HUES64 (cell line): ENCODE data around the gene LRP1.
A peak's percentile ranks its signal among the peaks of the same experiment; 100 is the strongest.

Experiments used
- H3K27ac ChIP-seq: 2 replicates; pipeline ENCODE4 v1.7.0; 2013; ENCODE audit warnings: low read depth, low read length, inconsistent platforms
- H3K27me3 ChIP-seq: 2 replicates; pipeline ENCODE4 v1.6.1; 2013; ENCODE audit warnings: mild to moderate bottlenecking, low read length; ENCODE audit not compliant: insufficient read depth
- H3K36me3 ChIP-seq: 2 replicates; pipeline ENCODE4 v1.6.1; 2013; ENCODE audit warnings: mild to moderate bottlenecking, low read length; ENCODE audit not compliant: insufficient read depth
- H3K4me1 ChIP-seq: 2 replicates; pipeline ENCODE4 v1.6.1; 2013; ENCODE audit warnings: mild to moderate bottlenecking, low read length, moderate library complexity; ENCODE audit not compliant: insufficient read depth
- H3K4me3 ChIP-seq: 2 replicates; pipeline ENCODE4 v1.5.1; 2013; ENCODE audit warnings: mild to moderate bottlenecking, low read length, moderate library complexity
- H3K9ac ChIP-seq: 2 replicates; pipeline ENCODE4 v1.6.1; 2013; ENCODE audit warnings: mild to moderate bottlenecking, low read depth, low read length
- H3K9me3 ChIP-seq: 2 replicates; pipeline ENCODE4 v1.6.1; 2013; ENCODE audit warnings: low read depth, low read length; ENCODE audit not compliant: insufficient read depth
- WGBS: fragments of 150-250, 120-280 bp; methylation state at CpG from one replicate; pipeline ENCODE4 v1.1.7; 2013; ENCODE audit warnings: missing lambda C conversion rate; 5-methylcytosine and 5-hydroxymethylcytosine counted together

LRP1 gene

GRCh38 chr12:57096099-57096572 is 32.1 kb upstream of the LRP1 start:
- 97% methylated on average over 6 of the region's 6 CpGs for WGBS
- Histone ChIP-seq H3K4me1 (peaks cover 14% of the 10 kb centered on the region), H3K36me3 (peaks cover 62% of the 10 kb centered on the region), H3K9me3 (no peaks in the 10 kb centered on the region), H3K9ac (no peak overlapping the region), H3K27ac (peak overlapping the region; percentile 10; the same call in 1 of the 2 replicates), H3K27me3 (no peaks in the 10 kb centered on the region), H3K4me3 (no peak overlapping the region)

GRCh38 chr12:57096748-57097553 is 31.3 kb upstream of the LRP1 start:
- Histone ChIP-seq H3K27me3 (no peaks in the 10 kb centered on the region), H3K36me3 (peaks cover 56% of the 10 kb centered on the region), H3K9ac (no peak overlapping the region), H3K9me3 (no peaks in the 10 kb centered on the region), H3K4me3 (no peak overlapping the region), H3K27ac (peak overlapping the region; percentile 10; the same call in 1 of the 2 replicates), H3K4me1 (peaks cover 14% of the 10 kb centered on the region)
- WGBS: 90% methylated on average over 8 of the region's 8 CpGs

GRCh38 chr12:57097554-57097835 is 30.8 kb upstream of the LRP1 start:
- Histone ChIP-seq H3K4me1 (peaks cover 14% of the 10 kb centered on the region), H3K4me3 (no peak overlapping the region), H3K9ac (no peak overlapping the region), H3K27ac (no peak overlapping the region), H3K36me3 (peaks cover 53% of the 10 kb centered on the region), H3K9me3 (no peaks in the 10 kb centered on the region), H3K27me3 (no peaks in the 10 kb centered on the region)
- WGBS: 93% methylated on average over 8 of the region's 8 CpGs

- H3K27me3 ChIP-seq: no peaks in the 10 kb centered on the region
- H3K4me1 ChIP-seq: peaks cover 12% of the 10 kb centered on the region
- no peaks in the 10 kb centered on the region for H3K9me3 ChIP-seq
- no peak overlapping the region for H3K4me3 ChIP-seq
- 71% methylated on average over 1 of the region's 1 CpG for WGBS
- no peak overlapping the region for H3K27ac ChIP-seq
- no peak overlapping the region for H3K9ac ChIP-seq
- H3K36me3 ChIP-seq: peaks cover 46% of the 10 kb centered on the region
Measured at GRCh38 chr12:57098546-57098945, 29.7 kb upstream of the LRP1 start.

- peaks cover 8% of the 10 kb centered on the region for H3K4me1 ChIP-seq
- WGBS: 93% methylated on average over 10 of the region's 11 CpGs
- no peak overlapping the region for H3K4me3 ChIP-seq
- no peaks in the 10 kb centered on the region for H3K27me3 ChIP-seq
- H3K27ac ChIP-seq: no peak overlapping the region
- H3K9ac ChIP-seq: no peak overlapping the region
- no peaks in the 10 kb centered on the region for H3K9me3 ChIP-seq
- H3K36me3 ChIP-seq: peaks cover 49% of the 10 kb centered on the region
Measured at GRCh38 chr12:57099047-57099714, 29.1 kb upstream of the LRP1 start.

GRCh38 chr12:57099766-57100165 is 28.5 kb upstream of the LRP1 start:
- no peak overlapping the region for H3K9ac ChIP-seq
- no peaks in the 10 kb centered on the region for H3K27me3 ChIP-seq
- peaks cover 48% of the 10 kb centered on the region for H3K36me3 ChIP-seq
- peaks cover 3% of the 10 kb centered on the region for H3K4me1 ChIP-seq
- 90% methylated on average over 12 of the region's 12 CpGs for WGBS
- H3K4me3 ChIP-seq: no peak overlapping the region
- no peak overlapping the region for H3K27ac ChIP-seq
- no peaks in the 10 kb centered on the region for H3K9me3 ChIP-seq

GRCh38 chr12:57101892-57102695 is 26.2 kb upstream of the LRP1 start:
- Histone ChIP-seq H3K27me3 (no peaks in the 10 kb centered on the region), H3K27ac (no peak overlapping the region), H3K36me3 (peaks cover 51% of the 10 kb centered on the region), H3K4me1 (no peaks in the 10 kb centered on the region), H3K9me3 (no peaks in the 10 kb centered on the region), H3K9ac (no peak overlapping the region), H3K4me3 (no peak overlapping the region)
- WGBS: 90% methylated on average over 11 of the region's 15 CpGs

GRCh38 chr12:57103856-57104255 is 24.4 kb upstream of the LRP1 start:
- 96% methylated on average over 7 of the region's 7 CpGs for WGBS
- H3K36me3 ChIP-seq: peaks cover 48% of the 10 kb centered on the region

GRCh38 chr12:57104292-57104910 is 23.9 kb upstream of the LRP1 start:
- peaks cover 46% of the 10 kb centered on the region for H3K36me3 ChIP-seq
- WGBS: 94% methylated on average over 11 of the region's 12 CpGs
- no peak overlapping the region for H3K9ac ChIP-seq
- peaks cover 3% of the 10 kb centered on the region for H3K4me1 ChIP-seq
- no peaks in the 10 kb centered on the region for H3K27me3 ChIP-seq
- H3K27ac ChIP-seq: no peak overlapping the region
- no peak overlapping the region for H3K4me3 ChIP-seq
- no peaks in the 10 kb centered on the region for H3K9me3 ChIP-seq

More at GRCh38 chr12:57103856-57104255, 24.4 kb upstream of the LRP1 start:
- no peaks in the 10 kb centered on the region for H3K4me1 ChIP-seq
- H3K27ac ChIP-seq: no peak overlapping the region
- no peaks in the 10 kb centered on the region for H3K27me3 ChIP-seq
- H3K9ac ChIP-seq: no peak overlapping the region
- H3K9me3 ChIP-seq: no peaks in the 10 kb centered on the region
- H3K4me3 ChIP-seq: no peak overlapping the region

- WGBS: 96% methylated on average over 13 of the region's 14 CpGs
- no peaks in the 10 kb centered on the region for H3K9me3 ChIP-seq
Measured at GRCh38 chr12:57105011-57105753, 23.1 kb upstream of the LRP1 start.

More at GRCh38 chr12:57105011-57105753, 23.1 kb upstream of the LRP1 start:
- Histone ChIP-seq H3K27me3 (no peaks in the 10 kb centered on the region), H3K27ac (no peak overlapping the region), H3K4me1 (peaks cover 10% of the 10 kb centered on the region), H3K36me3 (peaks cover 38% of the 10 kb centered on the region), H3K4me3 (no peak overlapping the region), H3K9ac (no peak overlapping the region)
